Smooth muscle cell of trachea (primary cell): ENCODE results near the gene NAP1L5. TPM values are rescaled to one million over a fixed set of nuclear protein-coding genes. Genes with fewer than 3 reads are reported as not detected.

Experiments used
- total RNA-seq: library from RNA; depleted of rRNA; stranded (reverse); fragments of >200 nt; gene quantifications from 2 replicates; pipeline ENCODE4 v1.2.1, GENCODE V29; 2014

The NAP1L5 gene, protein sequence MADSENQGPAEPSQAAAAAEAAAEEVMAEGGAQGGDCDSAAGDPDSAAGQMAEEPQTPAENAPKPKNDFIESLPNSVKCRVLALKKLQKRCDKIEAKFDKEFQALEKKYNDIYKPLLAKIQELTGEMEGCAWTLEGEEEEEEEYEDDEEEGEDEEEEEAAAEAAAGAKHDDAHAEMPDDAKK
- 5.6 and 7.0 TPM in 2 replicates for total RNA-seq

DNA sequence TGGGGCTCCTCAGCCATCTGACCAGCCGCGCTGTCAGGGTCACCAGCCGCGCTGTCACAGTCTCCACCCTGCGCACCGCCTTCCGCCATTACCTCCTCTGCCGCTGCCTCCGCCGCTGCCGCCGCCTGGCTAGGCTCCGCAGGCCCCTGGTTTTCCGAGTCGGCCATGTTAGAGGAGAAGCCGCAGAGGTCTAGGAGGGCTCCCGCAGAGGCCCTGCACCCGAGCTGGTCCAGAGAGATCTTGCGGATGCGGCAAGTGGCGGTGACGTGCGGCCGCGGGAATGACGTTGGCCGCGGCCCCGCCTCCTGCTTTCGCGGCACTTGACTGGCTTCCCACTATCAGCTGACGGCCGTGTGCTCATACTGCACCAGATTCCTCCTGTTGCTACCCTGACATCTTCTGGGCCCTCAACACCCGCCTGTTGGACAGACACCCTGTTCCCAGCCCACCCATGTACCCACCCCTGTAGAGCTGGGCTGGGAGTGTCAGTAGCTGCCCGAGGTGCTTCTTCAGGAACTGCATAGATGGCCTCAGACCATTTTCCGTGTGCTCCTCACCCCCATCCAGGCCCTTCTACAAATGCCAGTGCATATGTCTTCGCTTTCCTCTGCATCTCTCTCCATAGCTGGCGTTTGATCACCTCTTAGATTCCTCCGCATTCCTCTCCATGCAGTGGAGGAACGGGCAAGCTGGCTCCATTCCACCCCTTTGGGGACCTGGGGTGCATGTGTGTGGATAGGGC is at the start of gene NAP1L5:
Gene NAP1L5, minus strand, starts transcription at position 242 of the 742 bp plus-strand sequence. Its CDS starts 75 bp downstream, at position 167.

Other genes with a start within 250 kb of the NAP1L5 start
- 1.7 and 6.0 TPM in 2 replicates for gene HERC5, start 240.7 kb downstream of the NAP1L5 start, total RNA-seq
- gene PYURF, start 174.1 kb downstream of the NAP1L5 start, total RNA-seq: 54.6 and 83.9 TPM in 2 replicates
- 13.9 and 24.7 TPM in 2 replicates for gene HERC3, start 105.3 kb downstream of the NAP1L5 start, total RNA-seq